OCI-LY7 (cell line): ENCODE results near the gene OR6J1.

Source experiments
- EZH2phosphoT487 ChIP-seq: fragments of 200-600 bp; sonication (generic); IDR thresholded peaks from 2 replicates; pipeline ENCODE4 v1.6.1; 2018; ENCODE audit warnings: low read depth, borderline replicate concordance, mild to moderate bottlenecking, mixed run types, antibody characterized with exemption, low read length, moderate library complexity, mixed read lengths
- TF ChIP-seq, protein P1 (sequence below): fragments of 200-600 bp; sonication (generic); conservative IDR thresholded peaks from 2 replicates; pipeline ENCODE4 v1.5.1; 2014; ENCODE audit warnings: mild to moderate bottlenecking, antibody characterized with exemption, low read length, moderate library complexity, mixed read lengths

DNA sequence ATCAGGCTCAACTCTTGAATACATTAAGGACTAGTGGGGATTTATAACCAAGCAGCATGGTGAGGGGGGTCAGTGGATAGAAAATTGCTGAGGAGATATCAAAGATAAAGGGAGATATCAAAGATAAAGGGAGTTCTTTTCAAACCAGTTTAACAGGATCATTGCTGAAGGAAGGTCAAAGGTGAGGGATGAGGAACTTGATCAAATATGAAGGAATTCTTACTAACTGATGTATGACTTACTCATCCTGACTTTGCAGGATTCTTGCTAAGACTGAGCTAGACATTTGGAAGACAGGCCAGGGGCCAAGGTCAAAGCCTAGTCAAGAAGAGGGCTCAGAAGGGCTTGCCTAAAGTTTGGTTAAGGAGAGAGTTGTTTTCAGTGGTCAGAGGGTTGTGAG is 41.3 kb downstream of the OR6J1 start:
- TF ChIP-seq, protein P1, sequence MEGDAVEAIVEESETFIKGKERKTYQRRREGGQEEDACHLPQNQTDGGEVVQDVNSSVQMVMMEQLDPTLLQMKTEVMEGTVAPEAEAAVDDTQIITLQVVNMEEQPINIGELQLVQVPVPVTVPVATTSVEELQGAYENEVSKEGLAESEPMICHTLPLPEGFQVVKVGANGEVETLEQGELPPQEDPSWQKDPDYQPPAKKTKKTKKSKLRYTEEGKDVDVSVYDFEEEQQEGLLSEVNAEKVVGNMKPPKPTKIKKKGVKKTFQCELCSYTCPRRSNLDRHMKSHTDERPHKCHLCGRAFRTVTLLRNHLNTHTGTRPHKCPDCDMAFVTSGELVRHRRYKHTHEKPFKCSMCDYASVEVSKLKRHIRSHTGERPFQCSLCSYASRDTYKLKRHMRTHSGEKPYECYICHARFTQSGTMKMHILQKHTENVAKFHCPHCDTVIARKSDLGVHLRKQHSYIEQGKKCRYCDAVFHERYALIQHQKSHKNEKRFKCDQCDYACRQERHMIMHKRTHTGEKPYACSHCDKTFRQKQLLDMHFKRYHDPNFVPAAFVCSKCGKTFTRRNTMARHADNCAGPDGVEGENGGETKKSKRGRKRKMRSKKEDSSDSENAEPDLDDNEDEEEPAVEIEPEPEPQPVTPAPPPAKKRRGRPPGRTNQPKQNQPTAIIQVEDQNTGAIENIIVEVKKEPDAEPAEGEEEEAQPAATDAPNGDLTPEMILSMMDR, result no peak
- no peak for TF ChIP-seq EZH2phosphoT487
